Right lobe of liver (tissue), 6 donors: ENCODE measurements around the gene PTPA. TPM values are rescaled to one million over a fixed set of nuclear protein-coding genes. Genes with fewer than 3 reads are reported as not detected.

ENCODE experiments used
- ATAC-seq, 4 donors: fragments of 200-7000 bp; cut with Tn5 transposase; one replicate each; pipeline ENCODE4 v1.9.1; 2020; ENCODE audit warnings: mild to moderate bottlenecking in 4 of 4, moderate library complexity in 4 of 4
- DNase-seq, 3 donors: peaks; one replicate each; pipeline ENCODE4 v3.0.0-alpha.2; 2020
- H3K27ac ChIP-seq, 3 donors: fragments of 200-600 bp; one replicate each; pipeline ENCODE4 v1.8.0; 2022
- H3K27me3 ChIP-seq, 2 donors: fragments of 200-600 bp; one replicate each; pipeline ENCODE4 v1.8.0; 2022
- H3K36me3 ChIP-seq, 4 donors: fragments of 200-600 bp; sonication (generic) in 1 of 4; one replicate each; pipeline versions ENCODE4 v1.5.1 to v1.8.0; 2017 to 2022; ENCODE audit warnings: control low read depth in 1 of 4
- H3K4me1 ChIP-seq, 4 donors: fragments of 200-600 bp; sonication (generic) in 1 of 4; one replicate each; pipeline versions ENCODE4 v1.5.1 to v1.8.0; 2017 to 2022; ENCODE audit warnings: control low read depth in 1 of 4
- H3K4me3 ChIP-seq, 3 donors: fragments of 200-600 bp; one replicate each; pipeline ENCODE4 v1.8.0; 2022
- H3K9me3 ChIP-seq, 4 donors: fragments of 200-600 bp; sonication (generic) in 1 of 4; one replicate each; pipeline versions ENCODE4 v1.5.1 to v1.8.0; 2017 to 2022; ENCODE audit warnings: control low read depth in 1 of 4
- POLR2A ChIP-seq: fragments of 450-650 bp; IDR thresholded peaks from one replicate; pipeline ENCODE4 v1.6.1; 2017; ENCODE audit warnings: antibody characterized with exemption, mild to moderate bottlenecking
- WGBS: methylation state at CpG from one replicate; pipeline ENCODE4 v1.1.6; 2018; ENCODE audit warnings: low coverage, low lambda C conversion rate; ENCODE audit not compliant: insufficient coverage; ENCODE audit errors: missing lambda C conversion rate; 5-methylcytosine and 5-hydroxymethylcytosine counted together
- intact Hi-C, 2 donors: fragments of 100-400 bp; cut with DNase I; formaldehyde crosslinking; loops; one replicate each; pipeline versions ENCODE4 v1.11.2 to v1.14.1; 2022
- total RNA-seq, 6 experiments: library from RNA; depleted of rRNA in 2 of 6; stranded (reverse); fragments of >200 nt in 2 of 6; fragmentation: NEBNext Ultra II Directional in 3 of 6; extraction: Animal tissue kit (Norgen Biotek cat#: 25700) in 3 of 6; gene quantifications; one replicate each; pipeline versions ENCODE4 v1.1.0 to v1.2.4, GENCODE V29; 2016 to 2023
- TF ChIP-seq, protein P1 (sequence below), 4 donors: fragments of 200-600 bp in 3 of 4; fragments of 450-650 bp in 1 of 4; IDR thresholded peaks; one replicate each; pipeline versions ENCODE4 v1.5.1 to v1.8.0; 2016 to 2022; ENCODE audit warnings: antibody characterized with exemption in 4 of 4, mild to moderate bottlenecking in 2 of 4
- donor health status: DM: no; HTN: yes; CAD: no.
- donor health status: DM: no; HTN: no; CAD: no.
- donor health status: DM: no; HTN: no; CAD: no.
- donor health status: DM: no; HTN: yes; CAD: no.
- donor health status: DM: no; HTN: yes; CAD: no.

The PTPA gene
- total RNA-seq, 6 experiments from 2014 or later = 55.4 to 123 (median 62.0) TPM

DNA sequence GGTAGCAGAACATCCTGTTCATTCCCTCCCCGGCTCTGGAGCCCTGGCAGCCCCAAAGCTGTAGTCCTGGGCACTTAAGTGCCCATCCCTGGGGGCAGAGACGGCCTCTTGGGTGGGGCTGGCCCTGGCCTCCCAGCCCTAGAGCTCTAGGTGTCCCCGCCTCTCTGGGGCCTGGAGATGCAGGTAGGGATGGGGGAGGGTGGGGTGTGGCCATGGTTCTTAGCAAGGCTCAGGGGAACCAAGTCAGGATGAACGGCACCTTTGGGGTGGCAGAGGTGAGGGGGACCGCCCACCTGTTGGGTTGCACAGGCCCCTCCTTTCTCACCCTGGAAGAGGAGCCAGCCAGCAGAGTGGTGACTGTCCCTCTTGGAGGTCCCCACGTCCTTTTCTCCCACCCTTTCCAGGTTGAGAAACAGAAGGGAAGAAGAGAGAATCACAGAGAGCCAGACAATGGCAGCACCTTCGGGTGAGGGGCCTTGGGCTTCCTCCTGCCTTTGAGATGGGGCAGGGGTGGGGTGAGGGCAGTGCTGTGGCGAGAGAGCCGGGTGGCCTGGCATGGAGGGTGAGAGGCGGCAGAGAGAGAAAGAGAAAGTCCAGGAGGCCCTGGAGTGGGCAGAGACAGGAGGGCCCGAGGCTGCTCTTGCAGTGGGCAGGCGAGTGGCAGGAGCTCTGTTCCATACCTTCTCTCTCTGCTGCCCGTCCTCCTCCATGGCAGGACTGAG, 3.0 kb upstream of the PTPA start:
- ATAC-seq (no peak), DNase-seq (no peak)
- H3K36me3 ChIP-seq = peaks cover 0 to 7% (median 0%) of the 10 kb centered on the region in 4 donors
- H3K27ac ChIP-seq = no peak overlapping the region
- no peaks in the 10 kb centered on the region for H3K9me3 ChIP-seq
- no peak overlapping the region for H3K4me3 ChIP-seq
- intact Hi-C loops = no loop called here
- WGBS = 84% methylated on average over 7 of the region's 13 CpGs
- H3K4me1 ChIP-seq = peaks cover 0 to 22% (median 5%) of the 10 kb centered on the region in 4 donors
- H3K27me3 ChIP-seq = no peaks in the 10 kb centered on the region
- TF ChIP-seq, protein P1, sequence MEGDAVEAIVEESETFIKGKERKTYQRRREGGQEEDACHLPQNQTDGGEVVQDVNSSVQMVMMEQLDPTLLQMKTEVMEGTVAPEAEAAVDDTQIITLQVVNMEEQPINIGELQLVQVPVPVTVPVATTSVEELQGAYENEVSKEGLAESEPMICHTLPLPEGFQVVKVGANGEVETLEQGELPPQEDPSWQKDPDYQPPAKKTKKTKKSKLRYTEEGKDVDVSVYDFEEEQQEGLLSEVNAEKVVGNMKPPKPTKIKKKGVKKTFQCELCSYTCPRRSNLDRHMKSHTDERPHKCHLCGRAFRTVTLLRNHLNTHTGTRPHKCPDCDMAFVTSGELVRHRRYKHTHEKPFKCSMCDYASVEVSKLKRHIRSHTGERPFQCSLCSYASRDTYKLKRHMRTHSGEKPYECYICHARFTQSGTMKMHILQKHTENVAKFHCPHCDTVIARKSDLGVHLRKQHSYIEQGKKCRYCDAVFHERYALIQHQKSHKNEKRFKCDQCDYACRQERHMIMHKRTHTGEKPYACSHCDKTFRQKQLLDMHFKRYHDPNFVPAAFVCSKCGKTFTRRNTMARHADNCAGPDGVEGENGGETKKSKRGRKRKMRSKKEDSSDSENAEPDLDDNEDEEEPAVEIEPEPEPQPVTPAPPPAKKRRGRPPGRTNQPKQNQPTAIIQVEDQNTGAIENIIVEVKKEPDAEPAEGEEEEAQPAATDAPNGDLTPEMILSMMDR (IDR thresholded peaks at IDR 0.05) = no peak
- no peak for TF ChIP-seq POLR2A

DNA sequence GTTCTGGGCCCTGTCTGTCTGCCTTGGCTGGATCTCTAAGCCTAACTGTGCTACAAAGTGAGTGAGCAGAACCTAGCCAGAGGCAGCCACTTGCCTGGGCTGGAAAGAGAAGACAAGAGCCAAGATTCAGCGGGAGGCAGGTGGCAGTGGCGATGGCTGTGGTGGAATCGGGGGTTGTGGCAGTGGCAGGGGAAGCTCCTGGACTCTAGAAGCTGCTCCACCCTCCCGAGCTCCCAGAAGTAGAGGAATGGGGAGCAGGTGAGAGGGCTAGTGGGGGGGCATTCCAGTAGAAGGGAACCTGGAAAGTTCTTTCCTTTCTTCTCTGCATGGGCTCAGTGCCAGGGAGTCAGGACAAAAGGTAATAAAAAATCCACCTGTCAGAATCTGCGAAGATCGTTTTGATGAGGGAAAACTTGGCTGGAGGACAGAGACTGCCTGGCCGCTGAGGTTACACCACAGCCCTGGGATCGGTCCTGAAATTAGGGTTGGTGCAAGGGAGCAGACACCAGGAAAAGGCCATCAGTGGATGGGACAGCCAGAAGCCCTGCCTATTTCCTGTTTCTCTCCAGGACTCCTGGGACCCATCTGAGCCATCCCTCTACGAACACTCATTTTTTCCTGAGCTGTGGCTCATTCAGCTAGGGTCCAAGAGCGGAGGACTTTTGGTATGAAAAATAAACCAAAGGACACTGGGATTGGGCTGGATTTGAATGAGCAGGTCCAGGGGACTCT, 2.2 kb upstream of the PTPA start:
- no peaks in the 10 kb centered on the region for H3K9me3 ChIP-seq
- peaks cover 0 to 7% (median 0%) of the 10 kb centered on the region in 4 donors for H3K36me3 ChIP-seq
- peak overlapping the region in 2 of 3 donors; percentile 67 to 86 for H3K4me3 ChIP-seq
- ATAC-seq (no peak), DNase-seq (no peak)
- no peak overlapping the region for H3K27ac ChIP-seq
- H3K4me1 ChIP-seq = peaks cover 0 to 26% (median 5%) of the 10 kb centered on the region in 4 donors
- H3K27me3 ChIP-seq = no peaks in the 10 kb centered on the region
- TF ChIP-seq, protein P1 (IDR thresholded peaks at IDR 0.05) = no peak
- TF ChIP-seq POLR2A = no peak
- 57% methylated on average over 9 of the region's 10 CpGs for WGBS
- intact Hi-C loops = no loop called here

DNA sequence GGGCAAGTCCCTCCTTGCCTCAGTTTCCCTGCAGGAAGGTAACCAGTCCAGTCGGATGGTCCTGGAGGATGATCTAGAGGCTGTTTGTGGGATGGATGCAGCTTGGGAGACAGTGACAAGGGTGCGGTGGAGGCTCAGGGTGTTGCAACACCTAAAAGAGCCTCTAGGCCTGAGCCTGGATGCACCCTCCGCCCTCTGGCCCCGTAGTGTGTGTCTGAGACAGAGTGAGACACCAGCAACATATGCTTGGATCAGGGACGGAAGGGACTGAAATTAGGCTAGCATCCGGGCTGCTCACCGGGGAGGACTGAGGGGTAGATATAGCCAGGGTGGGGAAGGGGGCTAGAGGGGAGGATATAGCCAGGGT, 1.7 kb upstream of the PTPA start:
- ATAC-seq = peak; percentile 12 to 47 (median 22)
- Histone ChIP-seq H3K9me3 (no peaks in the 10 kb centered on the region), H3K27ac (no peak overlapping the region), H3K4me1 (peaks cover 0 to 32% (median 5%) of the 10 kb centered on the region in 4 donors), H3K4me3 (peak overlapping the region; percentile 67 to 93 (median 86)), H3K27me3 (no peaks in the 10 kb centered on the region), H3K36me3 (peaks cover 0 to 7% (median 0%) of the 10 kb centered on the region in 4 donors)
- peak in 1 of 3 donors; percentile 59 for DNase-seq
- 10% methylated on average over 7 of the region's 7 CpGs for WGBS
- intact Hi-C loops = no loop called here
- TF ChIP-seq, protein P1 (IDR thresholded peaks at IDR 0.05) = no peak
- TF ChIP-seq POLR2A = no peak

DNA sequence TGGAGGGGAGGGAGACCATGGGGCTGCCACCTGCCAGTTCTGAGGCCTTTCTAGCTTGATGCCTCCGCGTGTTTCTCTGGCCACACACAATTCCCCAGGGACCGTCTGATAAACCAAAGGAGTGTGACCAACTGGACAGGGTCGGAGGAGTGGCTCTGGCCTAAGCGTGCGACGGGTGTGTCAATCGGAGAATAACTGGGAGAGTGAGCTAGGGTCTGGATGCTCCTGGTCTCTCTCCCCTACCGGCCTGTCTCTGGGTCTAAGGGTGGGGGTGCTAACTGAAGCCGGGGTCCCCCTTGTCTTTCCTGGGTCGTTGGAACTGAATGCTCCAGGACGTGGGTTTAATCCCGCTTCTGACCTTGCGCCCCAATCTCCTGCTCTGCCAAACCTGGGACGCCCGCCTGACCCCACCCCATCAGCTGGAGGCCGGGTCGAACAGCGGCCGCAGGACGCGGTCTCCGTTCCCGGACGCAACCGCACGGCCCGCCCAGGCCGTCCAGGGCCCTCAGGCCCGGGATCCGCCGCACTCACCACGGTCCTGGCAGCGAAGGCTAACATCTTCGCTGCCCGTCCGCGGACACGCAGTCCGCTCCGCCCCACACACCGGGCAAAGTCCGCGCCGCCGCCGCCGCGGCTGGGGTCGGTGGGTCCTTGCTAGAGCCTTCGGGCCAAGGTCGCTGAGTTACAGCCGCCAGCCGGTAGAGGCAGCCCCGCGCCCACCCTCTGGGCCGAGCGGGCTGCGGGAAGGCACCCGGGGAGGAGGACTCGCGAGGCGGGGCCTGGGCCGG, 1.1 kb upstream of the PTPA start:
- Histone ChIP-seq H3K36me3 (peaks cover 0 to 7% (median 0%) of the 10 kb centered on the region in 4 donors), H3K27me3 (no peaks in the 10 kb centered on the region), H3K9me3 (no peaks in the 10 kb centered on the region), H3K4me3 (peak overlapping the region; percentile 67 to 93 (median 86)), H3K4me1 (peaks cover 0 to 38% (median 5%) of the 10 kb centered on the region in 4 donors), H3K27ac (peak overlapping the region; percentile 53 to 93 (median 82))
- no peak for DNase-seq
- TF ChIP-seq, protein P1 (IDR thresholded peaks at IDR 0.05) = peak in 2 of 4 donors; percentile 2 to 10
- TF ChIP-seq POLR2A = no peak
- ATAC-seq = peak; percentile 12 to 53 (median 24)
- intact Hi-C loops = no loop called here
- WGBS = 9% methylated on average over 11 of the region's 64 CpGs
